Uterus (tissue), 4 donors: ENCODE results near the gene TRAPPC3L. TPM values are rescaled to one million over a fixed set of nuclear protein-coding genes. Genes with fewer than 3 reads are reported as not detected.

Experiments
- DNase-seq, 2 donors: peaks; one replicate each; pipeline ENCODE4 v3.0.0-alpha.2; 2019 to 2020
- H3K27ac ChIP-seq, 2 donors: fragments of 200-600 bp; sonication (generic); 1 replicate in 1 of 2; 2 replicates in 1 of 2; pipeline ENCODE4 v1.5.1; 2016 to 2018
- H3K27me3 ChIP-seq, 2 donors: fragments of 200-600 bp; sonication (generic); one replicate each; pipeline ENCODE4 v1.5.1; 2018 to 2019; ENCODE audit warnings: control low read depth in 1 of 2
- H3K36me3 ChIP-seq, 2 donors: fragments of 200-600 bp; sonication (generic); one replicate each; pipeline ENCODE4 v1.5.1; 2019; ENCODE audit warnings: control low read depth in 1 of 2
- H3K4me1 ChIP-seq, 2 donors: fragments of 200-600 bp; sonication (generic); one replicate each; pipeline ENCODE4 v1.5.1; 2018 to 2019; ENCODE audit warnings: control low read depth in 1 of 2
- H3K4me3 ChIP-seq, 2 donors: fragments of 200-600 bp; sonication (generic); 1 replicate in 1 of 2; 2 replicates in 1 of 2; pipeline ENCODE4 v1.5.1; 2018 to 2019; ENCODE audit warnings: mild to moderate bottlenecking in 1 of 2
- H3K9me3 ChIP-seq, 2 donors: fragments of 200-600 bp; sonication (generic); one replicate each; pipeline ENCODE4 v1.5.1; 2019; ENCODE audit warnings: control low read depth in 1 of 2
- CTCF ChIP-seq, 4 experiments: fragments of 200-600 bp in 2 of 4; fragments of 450-650 bp in 2 of 4; sonication (generic) in 2 of 4; IDR thresholded peaks; one replicate each; pipeline ENCODE4 v1.5.1; 2016 to 2019; ENCODE audit warnings: antibody characterized with exemption in 4 of 4, mild to moderate bottlenecking in 2 of 4, moderate library complexity in 1 of 4
- POLR2A ChIP-seq, 2 donors: fragments of 450-650 bp; IDR thresholded peaks; one replicate each; pipeline ENCODE4 v1.6.1; 2016; ENCODE audit warnings: antibody characterized with exemption in 2 of 2, mild to moderate bottlenecking in 1 of 2, moderate library complexity in 1 of 2
- intact Hi-C: fragments of 100-400 bp; cut with DNase I; formaldehyde crosslinking; loops from one replicate; pipeline ENCODE4 v1.15.1; 2023; ENCODE audit warnings: low total_unique reads
- total RNA-seq, 4 donors: library from RNA; depleted of rRNA in 3 of 4; stranded (reverse); fragments of >200 nt in 3 of 4; gene quantifications; one replicate each; pipeline versions ENCODE4 v1.1.0 to v1.2.4, GENCODE V29; 2014 to 2023
- donor health status: DM: yes; HTN: yes; CAD: no.

TRAPPC3L gene
- total RNA-seq, 4 donors from 2014 or later, result 0.07 TPM; not detected in 3

- no peak for DNase-seq
- Histone ChIP-seq H3K4me1 (no peaks in the 10 kb centered on the region), H3K9me3 (no peaks in the 10 kb centered on the region), H3K27ac (no peak overlapping the region), H3K36me3 (no peaks in the 10 kb centered on the region), H3K27me3 (no peaks in the 10 kb centered on the region), H3K4me3 (no peak overlapping the region)
- intact Hi-C loops, result no loop called here
- no peak for TF ChIP-seq POLR2A (IDR thresholded peaks at IDR 0.05)
- no peak for TF ChIP-seq CTCF (IDR thresholded peaks at IDR 0.05)
These were observed 95.2 kb downstream of the TRAPPC3L start for GRCh38 chr6:116450185-116450710.

- Histone ChIP-seq H3K9me3 (no peaks in the 10 kb centered on the region), H3K4me3 (no peak overlapping the region), H3K36me3 (no peaks in the 10 kb centered on the region), H3K27ac (no peak overlapping the region), H3K4me1 (no peaks in the 10 kb centered on the region), H3K27me3 (no peaks in the 10 kb centered on the region)
- DNase-seq, result no peak
- intact Hi-C loops, result no loop called here
- TF ChIP-seq POLR2A (IDR thresholded peaks at IDR 0.05), result no peak
These were observed 95.9 kb downstream of the TRAPPC3L start for GRCh38 chr6:116449565-116449964.

- intact Hi-C loops, result no loop called here
- no peaks in the 10 kb centered on the region for H3K27me3 ChIP-seq
- no peaks in the 10 kb centered on the region for H3K36me3 ChIP-seq
- no peaks in the 10 kb centered on the region for H3K4me1 ChIP-seq
- H3K9me3 ChIP-seq, result no peaks in the 10 kb centered on the region
- no peak overlapping the region for H3K27ac ChIP-seq
- TF ChIP-seq POLR2A (IDR thresholded peaks at IDR 0.05) (no peak), CTCF (IDR thresholded peaks at IDR 0.05) (no peak)
- H3K4me3 ChIP-seq, result no peak overlapping the region
- no peak for DNase-seq
These were observed 97.9 kb downstream of the TRAPPC3L start for GRCh38 chr6:116447496-116448011.

- Histone ChIP-seq H3K4me3 (no peak overlapping the region), H3K27ac (no peak overlapping the region), H3K27me3 (no peaks in the 10 kb centered on the region), H3K9me3 (no peaks in the 10 kb centered on the region), H3K36me3 (no peaks in the 10 kb centered on the region), H3K4me1 (no peaks in the 10 kb centered on the region)
- DNase-seq, result no peak
- intact Hi-C loops, result no loop called here
- no peak for TF ChIP-seq CTCF (IDR thresholded peaks at IDR 0.05)
- TF ChIP-seq POLR2A (IDR thresholded peaks at IDR 0.05), result no peak
These were observed 98.4 kb downstream of the TRAPPC3L start for GRCh38 chr6:116447052-116447451.

- intact Hi-C loops, result no loop called here
- no peaks in the 10 kb centered on the region for H3K36me3 ChIP-seq
- no peaks in the 10 kb centered on the region for H3K9me3 ChIP-seq
- no peak overlapping the region for H3K27ac ChIP-seq
- TF ChIP-seq CTCF (IDR thresholded peaks at IDR 0.05) (no peak), POLR2A (IDR thresholded peaks at IDR 0.05) (no peak)
- H3K4me3 ChIP-seq, result no peak overlapping the region
- no peaks in the 10 kb centered on the region for H3K4me1 ChIP-seq
- H3K27me3 ChIP-seq, result no peaks in the 10 kb centered on the region
- DNase-seq, result no peak
These were observed 99.1 kb downstream of the TRAPPC3L start for GRCh38 chr6:116446399-116446798.

GRCh38 chr6:116445102-116445501 lies 100.4 kb downstream of the TRAPPC3L start:
- Histone ChIP-seq H3K9me3 (no peaks in the 10 kb centered on the region), H3K4me3 (no peak overlapping the region), H3K27ac (no peak overlapping the region), H3K36me3 (no peaks in the 10 kb centered on the region), H3K27me3 (no peaks in the 10 kb centered on the region), H3K4me1 (no peaks in the 10 kb centered on the region)
- intact Hi-C loops, result no loop called here
- no peak for TF ChIP-seq CTCF (IDR thresholded peaks at IDR 0.05)
- no peak for TF ChIP-seq POLR2A (IDR thresholded peaks at IDR 0.05)
- no peak for DNase-seq
